Measurements from ENCODE around the gene GAB2.
"Not testable (repeated sequence)": the region's sequence is repeated elsewhere in the genome, so short reads cannot be mapped to it uniquely, and the experiment has no call there.

Gene GAB2

GRCh38 chr11:78300108-78300839, 117.3 kb downstream of the GAB2 start:
- DNase-seq = no peak

- no peak for DNase-seq
These were observed 118.5 kb downstream of the GAB2 start for GRCh38 chr11:78299000-78299710.

- no peak for DNase-seq
These were observed 119.3 kb downstream of the GAB2 start for GRCh38 chr11:78298291-78298771.

- no peak for DNase-seq
These were observed 121.4 kb downstream of the GAB2 start for GRCh38 chr11:78295991-78296930.

- no peak for DNase-seq
These were observed 122.3 kb downstream of the GAB2 start for GRCh38 chr11:78295347-78295746.

GRCh38 chr11:78294100-78294499, 123.5 kb downstream of the GAB2 start:
- not testable (repeated sequence) for DNase-seq

- no peak for DNase-seq
These were observed 124.1 kb downstream of the GAB2 start for GRCh38 chr11:78293536-78293935.

- DNase-seq = no peak
These were observed 125.4 kb downstream of the GAB2 start for GRCh38 chr11:78292109-78292803.

GRCh38 chr11:78291503-78292108, 126.0 kb downstream of the GAB2 start:
- DNase-seq = no peak

GRCh38 chr11:78290293-78291176, 127.1 kb downstream of the GAB2 start:
- DNase-seq = no peak

GRCh38 chr11:78289552-78290292, 127.9 kb downstream of the GAB2 start:
- DNase-seq = no peak

- no peak for DNase-seq
These were observed 133.4 kb downstream of the GAB2 start for GRCh38 chr11:78284260-78284659.

- no peak for DNase-seq
These were observed 134.8 kb downstream of the GAB2 start for GRCh38 chr11:78282821-78283220.

GRCh38 chr11:78281511-78281910, 136.1 kb downstream of the GAB2 start:
- DNase-seq = no peak

GRCh38 chr11:78277314-78277994, 140.2 kb downstream of the GAB2 start:
- no peak for DNase-seq

GRCh38 chr11:78276311-78276710, 141.3 kb downstream of the GAB2 start:
- DNase-seq = no peak

GRCh38 chr11:78274739-78275138, 142.9 kb downstream of the GAB2 start:
- DNase-seq = no peak

GRCh38 chr11:78272625-78273269, 144.9 kb downstream of the GAB2 start:
- DNase-seq = not testable (repeated sequence)

GRCh38 chr11:78271801-78272200, 145.8 kb downstream of the GAB2 start:
- DNase-seq = not testable (repeated sequence)
